GM19240 (cell line): ENCODE measurements around the gene POFUT2.
"Not testable (repeated sequence)": the region's sequence is repeated elsewhere in the genome, so short reads cannot be mapped to it uniquely, and the experiment has no call there.

ENCODE experiments used
- DNase-seq: peaks from one replicate; pipeline ENCODE4 v3.0.0; 2011; ENCODE audit warnings: low spot score; ENCODE audit not compliant: insufficient read length

POFUT2 gene

GRCh38 chr21:45326169-45326851, 38.6 kb upstream of the POFUT2 start:
- DNase-seq, result no peak

- no peak for DNase-seq
Measured at GRCh38 chr21:45325206-45326168, 37.8 kb upstream of the POFUT2 start.

- no peak for DNase-seq
Measured at GRCh38 chr21:45324489-45325205, 37.0 kb upstream of the POFUT2 start.

- no peak for DNase-seq
Measured at GRCh38 chr21:45323487-45324311, 36.0 kb upstream of the POFUT2 start.

GRCh38 chr21:45322960-45323461, 35.3 kb upstream of the POFUT2 start:
- no peak for DNase-seq

- DNase-seq, result no peak
Measured at GRCh38 chr21:45322231-45322959, 34.7 kb upstream of the POFUT2 start.

- no peak for DNase-seq
Measured at GRCh38 chr21:45320261-45321025, 32.7 kb upstream of the POFUT2 start.

GRCh38 chr21:45319461-45320211, 31.9 kb upstream of the POFUT2 start:
- DNase-seq, result no peak

- DNase-seq, result no peak
Measured at GRCh38 chr21:45318556-45319404, 31.1 kb upstream of the POFUT2 start.

GRCh38 chr21:45318146-45318555, 30.5 kb upstream of the POFUT2 start:
- DNase-seq, result no peak

GRCh38 chr21:45317398-45318145, 29.9 kb upstream of the POFUT2 start:
- no peak for DNase-seq

GRCh38 chr21:45316871-45317397, 29.2 kb upstream of the POFUT2 start:
- DNase-seq, result no peak

- not testable (repeated sequence) for DNase-seq
Measured at GRCh38 chr21:45315676-45316470, 28.2 kb upstream of the POFUT2 start.

GRCh38 chr21:45313682-45314081, 26.0 kb upstream of the POFUT2 start:
- DNase-seq, result no peak

GRCh38 chr21:45313015-45313414, 25.3 kb upstream of the POFUT2 start:
- no peak for DNase-seq

GRCh38 chr21:45312296-45312695, 24.6 kb upstream of the POFUT2 start:
- DNase-seq, result no peak
